ENCODE data around the gene PPM1L.

Gene PPM1L

DNA sequence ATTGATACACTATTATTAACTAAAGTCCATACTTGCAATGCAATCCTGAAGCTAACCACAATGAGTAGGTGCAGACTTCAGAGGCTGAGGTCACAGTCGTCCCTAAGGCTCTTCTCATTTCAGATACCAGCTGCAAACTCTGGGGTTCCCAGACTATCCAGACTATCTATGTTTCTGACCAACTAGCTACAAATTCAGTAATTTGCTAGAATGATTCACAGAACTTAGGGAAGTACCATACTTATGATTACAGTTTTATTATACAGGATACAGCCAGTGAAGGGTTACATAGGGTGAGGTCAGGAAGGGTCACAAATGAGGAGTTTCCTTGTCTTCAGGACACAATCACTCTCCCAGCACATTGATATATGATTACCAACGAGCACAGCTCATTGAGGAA lies 36.5 kb downstream of the PPM1L start:
- TF ChIP-seq TCF4 (CRISPR knock-in tag; IDR thresholded peaks at IDR 0.05; ENCODE audit: borderline replicate concordance) (no peak), ZNF70 (CRISPR knock-in tag; IDR thresholded peaks at IDR 0.05) (no peak), ZNF8 (CRISPR knock-in tag; IDR thresholded peaks at IDR 0.05) (no peak), RARB (CRISPR knock-in tag; IDR thresholded peaks at IDR 0.05) (no peak), ARNTL (CRISPR knock-in tag; IDR thresholded peaks at IDR 0.05; ENCODE audit: borderline replicate concordance, low read depth) (no peak)
- TF ChIP-seq, protein P1, sequence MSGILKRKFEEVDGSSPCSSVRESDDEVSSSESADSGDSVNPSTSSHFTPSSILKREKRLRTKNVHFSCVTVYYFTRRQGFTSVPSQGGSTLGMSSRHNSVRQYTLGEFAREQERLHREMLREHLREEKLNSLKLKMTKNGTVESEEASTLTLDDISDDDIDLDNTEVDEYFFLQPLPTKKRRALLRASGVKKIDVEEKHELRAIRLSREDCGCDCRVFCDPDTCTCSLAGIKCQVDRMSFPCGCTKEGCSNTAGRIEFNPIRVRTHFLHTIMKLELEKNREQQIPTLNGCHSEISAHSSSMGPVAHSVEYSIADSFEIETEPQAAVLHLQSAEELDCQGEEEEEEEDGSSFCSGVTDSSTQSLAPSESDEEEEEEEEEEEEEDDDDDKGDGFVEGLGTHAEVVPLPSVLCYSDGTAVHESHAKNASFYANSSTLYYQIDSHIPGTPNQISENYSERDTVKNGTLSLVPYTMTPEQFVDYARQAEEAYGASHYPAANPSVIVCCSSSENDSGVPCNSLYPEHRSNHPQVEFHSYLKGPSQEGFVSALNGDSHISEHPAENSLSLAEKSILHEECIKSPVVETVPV (CRISPR knock-in tag; IDR thresholded peaks at IDR 0.05) = no peak
- no peak for ATAC-seq

DNA sequence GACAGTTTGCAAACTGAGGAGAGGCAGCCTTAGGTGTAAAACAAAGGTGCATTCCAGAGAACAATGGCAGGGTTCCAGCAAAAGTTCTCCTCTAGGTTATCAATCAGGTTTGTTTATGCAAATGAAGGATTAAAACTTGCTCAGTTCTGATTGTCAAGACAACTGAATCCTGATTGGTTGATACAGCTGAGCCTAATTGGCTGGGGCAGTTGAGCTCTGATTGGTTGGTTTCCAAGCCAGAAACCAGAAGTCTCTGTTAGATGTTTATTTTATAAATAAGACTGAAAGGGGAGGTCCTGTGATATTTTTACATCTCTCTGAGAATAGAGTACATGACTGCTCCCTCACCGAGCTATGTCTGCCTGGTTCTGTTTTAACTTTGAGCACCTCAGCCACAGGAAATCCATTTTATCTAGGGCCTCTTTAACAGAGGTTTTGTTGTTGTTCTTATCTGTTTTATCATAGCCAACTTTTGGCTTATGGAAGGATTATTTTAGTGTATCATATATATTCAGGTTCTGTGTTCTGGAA lies 37.8 kb downstream of the PPM1L start:
- no peak for ATAC-seq
- TF ChIP-seq ESRRG (CRISPR knock-in tag; IDR thresholded peaks at IDR 0.05) (no peak), RARB (CRISPR knock-in tag; IDR thresholded peaks at IDR 0.05) (no peak), ZNF8 (CRISPR knock-in tag; IDR thresholded peaks at IDR 0.05) (no peak), TOX (CRISPR knock-in tag; IDR thresholded peaks at IDR 0.05; ENCODE audit: borderline replicate concordance) (no peak)

DNA sequence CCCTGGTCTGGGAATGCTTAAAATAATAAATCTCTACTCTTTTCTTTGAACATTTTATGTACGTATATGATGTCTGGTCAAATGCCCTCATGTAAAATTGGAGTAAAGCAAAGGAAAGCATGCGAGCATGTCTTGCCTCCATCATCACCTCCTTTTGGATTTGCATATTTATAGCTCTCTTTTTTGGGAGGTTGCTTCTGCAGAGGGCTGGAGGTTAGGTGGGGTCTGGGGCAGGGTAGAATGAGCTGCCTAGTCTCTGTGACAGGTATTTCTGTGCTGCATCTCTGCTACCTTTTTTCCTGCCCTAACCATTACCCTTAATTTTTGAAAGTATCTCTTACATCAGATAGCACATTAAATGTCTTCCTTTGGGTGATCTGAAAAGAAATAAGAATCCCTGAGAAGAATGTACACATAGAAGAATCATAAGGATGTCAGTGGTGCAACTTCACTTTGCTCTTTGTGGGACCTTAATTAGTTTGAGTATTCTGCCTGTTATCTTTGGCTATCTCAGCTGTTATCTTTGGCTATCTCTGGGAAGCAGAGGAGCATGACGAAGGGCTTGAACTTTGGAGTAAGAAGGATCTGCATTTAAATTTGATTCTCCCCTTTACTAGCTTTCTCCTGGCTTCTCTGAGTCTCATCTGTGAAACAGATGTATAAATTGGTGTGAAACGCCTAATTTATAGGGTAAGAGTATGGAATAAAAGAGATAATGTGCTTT lies 40.2 kb downstream of the PPM1L start:
- TF ChIP-seq, protein P2, sequence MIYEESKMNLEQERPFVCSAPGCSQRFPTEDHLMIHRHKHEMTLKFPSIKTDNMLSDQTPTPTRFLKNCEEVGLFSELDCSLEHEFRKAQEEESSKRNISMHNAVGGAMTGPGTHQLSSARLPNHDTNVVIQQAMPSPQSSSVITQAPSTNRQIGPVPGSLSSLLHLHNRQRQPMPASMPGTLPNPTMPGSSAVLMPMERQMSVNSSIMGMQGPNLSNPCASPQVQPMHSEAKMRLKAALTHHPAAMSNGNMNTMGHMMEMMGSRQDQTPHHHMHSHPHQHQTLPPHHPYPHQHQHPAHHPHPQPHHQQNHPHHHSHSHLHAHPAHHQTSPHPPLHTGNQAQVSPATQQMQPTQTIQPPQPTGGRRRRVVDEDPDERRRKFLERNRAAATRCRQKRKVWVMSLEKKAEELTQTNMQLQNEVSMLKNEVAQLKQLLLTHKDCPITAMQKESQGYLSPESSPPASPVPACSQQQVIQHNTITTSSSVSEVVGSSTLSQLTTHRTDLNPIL (CRISPR knock-in tag; IDR thresholded peaks at IDR 0.05; ENCODE audit: low read depth) = no peak
- no peak for TF ChIP-seq TOX (CRISPR knock-in tag; IDR thresholded peaks at IDR 0.05; ENCODE audit: borderline replicate concordance)
- TF ChIP-seq SNAI2 (CRISPR knock-in tag; IDR thresholded peaks at IDR 0.05) = no peak
- no peak for TF ChIP-seq BACH2 (CRISPR knock-in tag; IDR thresholded peaks at IDR 0.05; ENCODE audit: borderline replicate concordance)
- TF ChIP-seq, protein P3, sequence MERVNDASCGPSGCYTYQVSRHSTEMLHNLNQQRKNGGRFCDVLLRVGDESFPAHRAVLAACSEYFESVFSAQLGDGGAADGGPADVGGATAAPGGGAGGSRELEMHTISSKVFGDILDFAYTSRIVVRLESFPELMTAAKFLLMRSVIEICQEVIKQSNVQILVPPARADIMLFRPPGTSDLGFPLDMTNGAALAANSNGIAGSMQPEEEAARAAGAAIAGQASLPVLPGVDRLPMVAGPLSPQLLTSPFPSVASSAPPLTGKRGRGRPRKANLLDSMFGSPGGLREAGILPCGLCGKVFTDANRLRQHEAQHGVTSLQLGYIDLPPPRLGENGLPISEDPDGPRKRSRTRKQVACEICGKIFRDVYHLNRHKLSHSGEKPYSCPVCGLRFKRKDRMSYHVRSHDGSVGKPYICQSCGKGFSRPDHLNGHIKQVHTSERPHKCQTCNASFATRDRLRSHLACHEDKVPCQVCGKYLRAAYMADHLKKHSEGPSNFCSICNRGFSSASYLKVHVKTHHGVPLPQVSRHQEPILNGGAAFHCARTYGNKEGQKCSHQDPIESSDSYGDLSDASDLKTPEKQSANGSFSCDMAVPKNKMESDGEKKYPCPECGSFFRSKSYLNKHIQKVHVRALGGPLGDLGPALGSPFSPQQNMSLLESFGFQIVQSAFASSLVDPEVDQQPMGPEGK (CRISPR knock-in tag; IDR thresholded peaks at IDR 0.05; ENCODE audit: borderline replicate concordance) = no peak
- TF ChIP-seq TCF4 (CRISPR knock-in tag; IDR thresholded peaks at IDR 0.05; ENCODE audit: borderline replicate concordance) = no peak
- no peak for TF ChIP-seq ZNF70 (CRISPR knock-in tag; IDR thresholded peaks at IDR 0.05)
- TF ChIP-seq, protein P4, sequence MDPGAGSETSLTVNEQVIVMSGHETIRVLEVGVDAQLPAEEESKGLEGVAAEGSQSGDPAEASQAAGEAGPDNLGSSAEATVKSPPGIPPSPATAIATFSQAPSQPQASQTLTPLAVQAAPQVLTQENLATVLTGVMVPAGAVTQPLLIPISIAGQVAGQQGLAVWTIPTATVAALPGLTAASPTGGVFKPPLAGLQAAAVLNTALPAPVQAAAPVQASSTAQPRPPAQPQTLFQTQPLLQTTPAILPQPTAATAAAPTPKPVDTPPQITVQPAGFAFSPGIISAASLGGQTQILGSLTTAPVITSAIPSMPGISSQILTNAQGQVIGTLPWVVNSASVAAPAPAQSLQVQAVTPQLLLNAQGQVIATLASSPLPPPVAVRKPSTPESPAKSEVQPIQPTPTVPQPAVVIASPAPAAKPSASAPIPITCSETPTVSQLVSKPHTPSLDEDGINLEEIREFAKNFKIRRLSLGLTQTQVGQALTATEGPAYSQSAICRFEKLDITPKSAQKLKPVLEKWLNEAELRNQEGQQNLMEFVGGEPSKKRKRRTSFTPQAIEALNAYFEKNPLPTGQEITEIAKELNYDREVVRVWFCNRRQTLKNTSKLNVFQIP (CRISPR knock-in tag; IDR thresholded peaks at IDR 0.05; ENCODE audit: borderline replicate concordance, low read depth) = no peak
- TF ChIP-seq OSR1 (CRISPR knock-in tag; IDR thresholded peaks at IDR 0.05) = no peak
- no peak for TF ChIP-seq ZNF8 (CRISPR knock-in tag; IDR thresholded peaks at IDR 0.05)
- no peak for TF ChIP-seq RARB (CRISPR knock-in tag; IDR thresholded peaks at IDR 0.05)
- no peak for TF ChIP-seq ESRRG (CRISPR knock-in tag; IDR thresholded peaks at IDR 0.05)
- TF ChIP-seq GLIS3 (CRISPR knock-in tag; IDR thresholded peaks at IDR 0.05) = no peak
- TF ChIP-seq ZNF565 (CRISPR knock-in tag; conservative IDR thresholded peaks at IDR 0.05; ENCODE audit: low read depth) = no peak
- TF ChIP-seq ZFP30 (CRISPR knock-in tag; IDR thresholded peaks at IDR 0.05) = no peak
- TF ChIP-seq PPARA (CRISPR knock-in tag; IDR thresholded peaks at IDR 0.05; ENCODE audit: borderline replicate concordance) = no peak
- no peak for ATAC-seq

DNA sequence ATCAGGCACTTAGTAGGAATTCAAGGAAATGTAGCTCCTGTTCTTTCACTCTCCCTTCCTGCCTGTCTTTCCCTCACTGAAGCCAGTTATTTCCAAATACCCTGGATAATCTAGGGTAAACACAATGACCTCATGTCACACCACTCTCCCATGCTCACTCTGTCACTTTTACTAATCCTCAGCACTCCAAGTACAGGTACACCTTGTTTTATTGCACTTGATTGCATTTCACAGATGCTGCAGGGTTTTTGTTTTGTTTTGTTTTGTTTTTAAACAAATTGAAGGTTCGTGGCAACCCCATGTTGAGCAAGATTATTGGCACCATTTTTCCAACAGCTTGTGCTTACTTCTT lies 40.8 kb downstream of the PPM1L start:
- no peak for ATAC-seq
- TF ChIP-seq SNAI2 (CRISPR knock-in tag; IDR thresholded peaks at IDR 0.05) (no peak), ZNF70 (CRISPR knock-in tag; IDR thresholded peaks at IDR 0.05) (no peak), BACH2 (CRISPR knock-in tag; IDR thresholded peaks at IDR 0.05; ENCODE audit: borderline replicate concordance) (no peak), GLIS3 (CRISPR knock-in tag; IDR thresholded peaks at IDR 0.05) (no peak), CSDC2 (CRISPR knock-in tag; IDR thresholded peaks at IDR 0.05) (no peak), ESRRG (CRISPR knock-in tag; IDR thresholded peaks at IDR 0.05) (no peak), OSR1 (CRISPR knock-in tag; IDR thresholded peaks at IDR 0.05) (no peak), ISL1 (CRISPR knock-in tag; IDR thresholded peaks at IDR 0.05) (no peak)
- TF ChIP-seq, protein P1 (CRISPR knock-in tag; IDR thresholded peaks at IDR 0.05) = no peak
- TF ChIP-seq, protein P2 (CRISPR knock-in tag; IDR thresholded peaks at IDR 0.05; ENCODE audit: low read depth) = no peak
- TF ChIP-seq, protein P3 (CRISPR knock-in tag; IDR thresholded peaks at IDR 0.05; ENCODE audit: borderline replicate concordance) = no peak

All from SK-N-SH treated with all-trans-retinoic acid at 6 μM for 48 hours (cell line).